Lung (tissue), 12 donors: ENCODE measurements around the gene ERBIN. TPM values are rescaled to one million over a fixed set of nuclear protein-coding genes. Genes with fewer than 3 reads are reported as not detected.

ENCODE experiments used
- ATAC-seq: fragments of 200-7000 bp; cut with Tn5 transposase; one replicate; pipeline ENCODE4 v1.9.1; 2020; ENCODE audit warnings: moderate number of reproducible peaks; ENCODE audit not compliant: insufficient read depth, low FRiP score
- DNase-seq, 3 donors: peaks; one replicate each; pipeline ENCODE4 v3.0.0-alpha.2; 2013 to 2017
- H3K27ac ChIP-seq, 2 donors: one replicate each; pipeline ENCODE4 v1.5.1; 2013; ENCODE audit warnings: mild to moderate bottlenecking in 2 of 2, moderate library complexity in 2 of 2, control low read depth in 1 of 2, inconsistent platforms in 1 of 2, low read depth in 1 of 2, low read length in 1 of 2
- H3K27me3 ChIP-seq, 3 donors: one replicate each; pipeline ENCODE4 v1.5.1; 2013; ENCODE audit warnings: low read length in 2 of 3; ENCODE audit not compliant: control insufficient read depth in 3 of 3, insufficient read depth in 3 of 3
- H3K36me3 ChIP-seq, 4 donors: one replicate each; pipeline ENCODE4 v1.5.1; 2013; ENCODE audit warnings: low read length in 4 of 4, mild to moderate bottlenecking in 1 of 4, moderate library complexity in 1 of 4; ENCODE audit not compliant: control insufficient read depth in 4 of 4, insufficient read depth in 4 of 4
- H3K4me1 ChIP-seq, 5 donors: one replicate each; pipeline ENCODE4 v1.5.1; 2013; ENCODE audit warnings: low read length in 5 of 5, mild to moderate bottlenecking in 2 of 5, moderate library complexity in 1 of 5; ENCODE audit not compliant: control insufficient read depth in 5 of 5, insufficient read depth in 5 of 5
- H3K4me3 ChIP-seq: one replicate; pipeline ENCODE4 v1.5.1; 2013; ENCODE audit warnings: mild to moderate bottlenecking, control low read depth, moderate library complexity
- H3K9ac ChIP-seq, 2 donors: one replicate each; pipeline ENCODE4 v1.5.1; 2013; ENCODE audit warnings: low read length in 2 of 2, control low read depth in 1 of 2; ENCODE audit not compliant: insufficient read depth in 1 of 2
- H3K9me3 ChIP-seq, 4 donors: one replicate each; pipeline ENCODE4 v1.5.1; 2013; ENCODE audit warnings: low read length in 3 of 4, mild to moderate bottlenecking in 1 of 4, moderate library complexity in 1 of 4; ENCODE audit not compliant: control insufficient read depth in 4 of 4, insufficient read depth in 3 of 4
- WGBS, 2 donors: extraction: QIAGEN DNeasy Blood & Tissue Kit; methylation state at CpG; one replicate each; pipeline ENCODE4 v1.1.7; 2013; 5-methylcytosine and 5-hydroxymethylcytosine counted together
- polyA plus RNA-seq, 2 donors: library from polyadenylated mRNA; stranded (reverse); fragments of 200-250 nt; gene quantifications; one replicate each; pipeline ENCODE4 v1.2.1, GENCODE V29; 2013
- total RNA-seq, 2 donors: library from RNA; depleted of rRNA in 1 of 2; stranded (reverse); fragments of >200 nt in 1 of 2; gene quantifications; one replicate each; pipeline ENCODE4 v1.2.1, GENCODE V29; 2014 to 2021
- TF ChIP-seq, protein P1 (sequence below): IDR thresholded peaks from 2 replicates; pipeline ENCODE4 v1.5.1; 2012; ENCODE audit warnings: mild to moderate bottlenecking; ENCODE audit errors: control extremely low read depth, extremely low read depth
- donor health status: control.
- donor health status: control.
- donor health status: Bipolar disorder and iron deficiency.
- donor health status: healthy.
- donor health status: DM: yes; HTN: yes; CAD: no.

The ERBIN gene
- total and polyA plus RNA-seq, 4 donors, result 13.8 to 235 (median 41.9) TPM

DNA sequence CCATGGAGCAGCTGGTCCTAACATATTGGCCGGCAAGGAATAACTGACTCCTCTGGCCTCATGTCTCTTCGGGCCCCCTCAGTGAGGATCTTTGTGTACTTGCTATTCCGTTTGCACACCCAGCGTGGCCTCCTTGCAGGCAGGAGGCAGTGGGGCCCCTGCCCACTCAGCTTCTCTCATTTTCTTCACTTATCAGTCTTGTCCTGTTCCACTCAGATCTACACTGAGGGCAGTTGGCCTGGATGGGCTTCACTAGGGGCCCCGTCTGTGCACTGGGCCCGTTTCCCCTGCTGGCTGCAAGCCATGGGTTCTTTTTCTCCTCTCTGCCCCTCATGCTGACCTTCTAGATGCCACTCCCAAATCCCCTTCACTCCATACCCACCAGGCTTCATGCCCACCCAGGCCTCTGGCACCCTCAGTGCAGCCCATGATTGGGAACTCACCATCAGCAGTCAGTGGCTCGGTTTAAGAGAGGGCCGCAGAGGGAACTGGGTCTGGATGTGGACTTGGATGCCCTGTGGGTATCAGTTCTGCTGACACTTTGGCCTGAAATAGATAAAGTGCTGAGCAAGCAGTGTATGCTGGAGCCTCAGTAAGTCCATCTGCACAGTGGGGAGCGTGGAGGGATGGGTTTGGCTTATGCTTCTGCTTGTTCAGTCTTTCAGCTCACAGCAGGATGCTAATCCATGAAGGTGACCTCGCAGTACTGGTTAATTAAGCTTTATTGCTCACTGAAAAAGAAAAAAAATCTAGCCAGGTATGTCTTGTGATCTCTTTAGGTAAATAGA, 57.9 kb downstream of the ERBIN start:
- Histone ChIP-seq H3K27ac (no peak overlapping the region), H3K4me3 (no peak overlapping the region), H3K27me3 (no peaks in the 10 kb centered on the region), H3K9ac (no peak overlapping the region), H3K4me1 (peaks cover 6 to 12% (median 8%) of the 10 kb centered on the region in 5 donors), H3K36me3 (peaks cover 0 to 6% (median 2%) of the 10 kb centered on the region in 4 donors), H3K9me3 (peaks cover 0 to 3% (median 0%) of the 10 kb centered on the region in 4 donors)
- WGBS, 2 donors, result 94 to 96% methylated on average over 10 of the region's 10 CpGs
- ATAC-seq (no peak), DNase-seq (no peak)
- TF ChIP-seq, protein P1, sequence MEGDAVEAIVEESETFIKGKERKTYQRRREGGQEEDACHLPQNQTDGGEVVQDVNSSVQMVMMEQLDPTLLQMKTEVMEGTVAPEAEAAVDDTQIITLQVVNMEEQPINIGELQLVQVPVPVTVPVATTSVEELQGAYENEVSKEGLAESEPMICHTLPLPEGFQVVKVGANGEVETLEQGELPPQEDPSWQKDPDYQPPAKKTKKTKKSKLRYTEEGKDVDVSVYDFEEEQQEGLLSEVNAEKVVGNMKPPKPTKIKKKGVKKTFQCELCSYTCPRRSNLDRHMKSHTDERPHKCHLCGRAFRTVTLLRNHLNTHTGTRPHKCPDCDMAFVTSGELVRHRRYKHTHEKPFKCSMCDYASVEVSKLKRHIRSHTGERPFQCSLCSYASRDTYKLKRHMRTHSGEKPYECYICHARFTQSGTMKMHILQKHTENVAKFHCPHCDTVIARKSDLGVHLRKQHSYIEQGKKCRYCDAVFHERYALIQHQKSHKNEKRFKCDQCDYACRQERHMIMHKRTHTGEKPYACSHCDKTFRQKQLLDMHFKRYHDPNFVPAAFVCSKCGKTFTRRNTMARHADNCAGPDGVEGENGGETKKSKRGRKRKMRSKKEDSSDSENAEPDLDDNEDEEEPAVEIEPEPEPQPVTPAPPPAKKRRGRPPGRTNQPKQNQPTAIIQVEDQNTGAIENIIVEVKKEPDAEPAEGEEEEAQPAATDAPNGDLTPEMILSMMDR, result no peak

DNA sequence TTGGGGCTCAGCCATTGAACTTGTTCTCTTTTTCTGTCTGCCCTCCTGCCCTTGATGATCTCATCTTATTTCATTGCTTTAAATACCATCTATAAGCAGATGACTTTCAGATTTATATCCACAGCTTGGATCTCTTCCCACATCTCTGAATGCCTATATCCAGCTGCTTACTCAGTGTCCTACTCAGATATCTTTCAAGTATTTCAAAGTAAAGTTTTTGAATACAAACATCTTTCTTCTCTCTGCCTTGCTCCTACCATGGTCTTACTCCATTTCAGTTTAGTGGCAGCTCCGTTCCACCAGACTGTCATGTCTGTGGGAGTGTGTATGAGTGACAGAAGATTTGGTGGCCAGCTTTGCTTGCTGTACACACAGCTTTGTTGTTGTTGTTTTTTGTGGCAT, 59.7 kb downstream of the ERBIN start:
- ATAC-seq, result no peak
- TF ChIP-seq, protein P1, result no peak
- DNase-seq, result peak in 2 of 3 donors; percentile 40 to 65
- Histone ChIP-seq H3K27me3 (no peaks in the 10 kb centered on the region), H3K27ac (no peak overlapping the region), H3K9ac (no peak overlapping the region), H3K4me3 (no peak overlapping the region), H3K9me3 (no peaks in the 10 kb centered on the region), H3K36me3 (peaks cover 0 to 6% (median 3%) of the 10 kb centered on the region in 4 donors), H3K4me1 (peaks cover 6 to 12% (median 8%) of the 10 kb centered on the region in 5 donors)
- WGBS, 2 donors, result 72 to 80% methylated on average over 1 of the region's 1 CpG

DNA sequence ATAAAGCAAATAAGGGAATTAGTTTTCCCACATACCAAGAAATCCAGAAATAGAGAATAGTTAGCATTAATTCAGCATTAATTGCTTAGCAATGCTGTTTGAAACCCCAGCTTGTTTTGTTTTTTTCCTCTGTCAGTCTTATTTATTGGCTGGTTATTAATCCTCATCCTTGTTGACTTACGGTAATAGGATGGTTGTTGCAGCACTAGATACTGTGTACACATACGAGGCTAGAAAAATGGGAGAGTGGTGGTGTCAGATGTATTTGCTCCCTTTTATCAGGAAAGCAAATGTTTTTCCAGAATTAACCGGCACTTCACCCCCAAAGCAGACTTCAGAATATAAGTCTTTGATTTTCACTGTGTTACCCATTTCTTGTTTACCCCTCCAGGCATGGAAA, 60.4 kb downstream of the ERBIN start:
- Histone ChIP-seq H3K27me3 (no peaks in the 10 kb centered on the region), H3K36me3 (peaks cover 0 to 6% (median 3%) of the 10 kb centered on the region in 4 donors), H3K9me3 (no peaks in the 10 kb centered on the region), H3K9ac (no peak overlapping the region), H3K4me3 (no peak overlapping the region), H3K4me1 (peaks cover 6 to 12% (median 8%) of the 10 kb centered on the region in 5 donors), H3K27ac (no peak overlapping the region)
- ATAC-seq, result no peak
- DNase-seq, result no peak
- WGBS, 2 donors, result 67 to 82% methylated on average over 3 of the region's 3 CpGs
- TF ChIP-seq, protein P1, result no peak
